ENCODE data around the gene ZBTB25. TPM values are rescaled to one million over a fixed set of nuclear protein-coding genes. Genes with fewer than 3 reads are reported as not detected.

ZBTB25 gene
- total RNA-seq, 1 donor from 2014 or later: 9.4 TPM

DNA sequence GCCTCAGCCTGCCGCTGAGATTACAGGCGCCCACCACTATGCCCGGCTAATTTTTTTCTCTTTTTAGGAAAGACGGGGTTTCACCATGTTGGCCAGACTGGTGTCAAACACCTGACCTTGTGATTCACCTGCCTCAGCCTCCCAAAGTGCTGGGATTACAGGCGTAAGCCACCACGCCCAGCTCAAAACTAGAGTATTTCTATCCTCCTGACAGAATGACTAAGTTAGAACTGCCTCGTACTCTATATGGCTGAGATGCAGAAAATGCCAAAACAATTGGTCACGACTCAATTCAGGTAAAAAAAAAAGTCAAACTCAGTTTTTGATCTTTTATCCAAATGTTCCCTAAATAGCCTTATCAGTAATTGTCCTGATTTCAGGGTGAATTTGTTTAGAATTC is 27.2 kb downstream of the ZBTB25 start:
- Mint-ChIP-seq H3K27me3 (ENCODE audit: unreplicated experiment) (no peaks in the 10 kb centered on the region), H3K4me1 (ENCODE audit: low read depth, unreplicated experiment) (no peaks in the 10 kb centered on the region), H3K36me3 (ENCODE audit: unreplicated experiment) (no peaks in the 10 kb centered on the region), H3K27ac (ENCODE audit: unreplicated experiment) (no peak overlapping the region), H3K4me3 (ENCODE audit: unreplicated experiment) (no peak overlapping the region), H3K9me3 (ENCODE audit: unreplicated experiment) (no peaks in the 10 kb centered on the region)
- TF ChIP-seq, protein P1, sequence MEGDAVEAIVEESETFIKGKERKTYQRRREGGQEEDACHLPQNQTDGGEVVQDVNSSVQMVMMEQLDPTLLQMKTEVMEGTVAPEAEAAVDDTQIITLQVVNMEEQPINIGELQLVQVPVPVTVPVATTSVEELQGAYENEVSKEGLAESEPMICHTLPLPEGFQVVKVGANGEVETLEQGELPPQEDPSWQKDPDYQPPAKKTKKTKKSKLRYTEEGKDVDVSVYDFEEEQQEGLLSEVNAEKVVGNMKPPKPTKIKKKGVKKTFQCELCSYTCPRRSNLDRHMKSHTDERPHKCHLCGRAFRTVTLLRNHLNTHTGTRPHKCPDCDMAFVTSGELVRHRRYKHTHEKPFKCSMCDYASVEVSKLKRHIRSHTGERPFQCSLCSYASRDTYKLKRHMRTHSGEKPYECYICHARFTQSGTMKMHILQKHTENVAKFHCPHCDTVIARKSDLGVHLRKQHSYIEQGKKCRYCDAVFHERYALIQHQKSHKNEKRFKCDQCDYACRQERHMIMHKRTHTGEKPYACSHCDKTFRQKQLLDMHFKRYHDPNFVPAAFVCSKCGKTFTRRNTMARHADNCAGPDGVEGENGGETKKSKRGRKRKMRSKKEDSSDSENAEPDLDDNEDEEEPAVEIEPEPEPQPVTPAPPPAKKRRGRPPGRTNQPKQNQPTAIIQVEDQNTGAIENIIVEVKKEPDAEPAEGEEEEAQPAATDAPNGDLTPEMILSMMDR (IDR thresholded peaks at IDR 0.05; ENCODE audit: partially characterized antibody, unreplicated experiment): no peak
- no peak for DNase-seq

DNA sequence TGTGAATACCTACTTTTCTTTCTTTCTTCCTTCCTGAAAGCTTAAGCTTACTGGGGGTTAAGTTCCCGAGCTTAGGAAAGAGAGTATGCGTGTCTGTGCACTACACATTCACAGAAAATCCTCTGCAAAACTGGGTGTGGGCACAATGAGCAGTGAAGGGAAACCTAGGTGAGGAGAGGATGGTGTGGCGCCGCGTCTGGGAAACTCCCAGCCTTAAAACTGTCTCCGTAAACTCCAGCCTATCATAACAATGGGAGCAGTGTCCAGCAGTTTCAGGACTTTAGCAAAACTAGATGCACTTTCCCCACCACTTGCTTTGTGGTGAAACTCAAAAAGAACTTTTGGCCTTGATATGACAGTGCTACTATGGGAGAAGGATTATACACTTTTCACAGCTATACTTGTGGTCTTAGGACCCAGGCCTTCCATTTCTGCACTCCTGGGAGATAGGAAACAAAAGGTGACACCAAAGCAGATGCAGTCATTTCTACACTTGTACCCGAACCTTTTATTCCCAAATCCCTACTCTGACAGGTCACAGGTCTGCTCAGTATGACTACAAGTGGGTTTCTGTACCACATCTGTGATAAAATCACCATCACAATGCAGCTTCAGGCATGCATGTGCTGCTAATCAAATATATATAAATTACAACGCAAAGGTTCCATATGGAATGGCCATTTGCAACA is 27.9 kb downstream of the ZBTB25 start:
- H3K27me3 Mint-ChIP-seq (ENCODE audit: unreplicated experiment): no peaks in the 10 kb centered on the region
- no peaks in the 10 kb centered on the region for H3K36me3 Mint-ChIP-seq (ENCODE audit: unreplicated experiment)
- no peak overlapping the region for H3K27ac Mint-ChIP-seq (ENCODE audit: unreplicated experiment)
- no peak for DNase-seq
- H3K9me3 Mint-ChIP-seq (ENCODE audit: unreplicated experiment): no peaks in the 10 kb centered on the region
- H3K4me1 Mint-ChIP-seq (ENCODE audit: low read depth, unreplicated experiment): no peaks in the 10 kb centered on the region
- TF ChIP-seq, protein P1 (IDR thresholded peaks at IDR 0.05; ENCODE audit: partially characterized antibody, unreplicated experiment): no peak
- H3K4me3 Mint-ChIP-seq (ENCODE audit: unreplicated experiment): no peak overlapping the region

DNA sequence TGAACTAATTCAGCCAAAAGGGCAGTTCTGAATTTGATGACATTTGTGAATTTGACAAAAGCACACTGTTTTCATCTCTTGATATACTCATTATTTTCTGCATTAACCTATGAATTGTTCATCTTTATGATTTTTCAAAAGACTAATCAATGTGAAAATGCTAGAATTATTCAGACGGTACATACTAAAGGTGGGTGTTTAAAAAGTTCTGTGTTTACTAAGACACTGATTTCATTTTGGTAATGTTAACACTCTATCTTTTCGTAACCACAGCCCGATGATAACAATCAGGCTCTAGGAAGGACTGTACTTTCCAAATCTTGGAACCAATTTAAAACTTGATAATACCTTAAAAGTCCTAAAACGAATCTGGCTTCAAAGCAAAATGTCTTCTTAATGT is 28.9 kb downstream of the ZBTB25 start:
- no peak for DNase-seq
- no peak overlapping the region for H3K4me3 Mint-ChIP-seq (ENCODE audit: unreplicated experiment)
- H3K27ac Mint-ChIP-seq (ENCODE audit: unreplicated experiment): no peak overlapping the region
- H3K27me3 Mint-ChIP-seq (ENCODE audit: unreplicated experiment): no peaks in the 10 kb centered on the region
- H3K4me1 Mint-ChIP-seq (ENCODE audit: low read depth, unreplicated experiment): no peaks in the 10 kb centered on the region
- TF ChIP-seq, protein P1 (IDR thresholded peaks at IDR 0.05; ENCODE audit: partially characterized antibody, unreplicated experiment): no peak
- H3K9me3 Mint-ChIP-seq (ENCODE audit: unreplicated experiment): no peaks in the 10 kb centered on the region
- H3K36me3 Mint-ChIP-seq (ENCODE audit: unreplicated experiment): no peaks in the 10 kb centered on the region

DNA sequence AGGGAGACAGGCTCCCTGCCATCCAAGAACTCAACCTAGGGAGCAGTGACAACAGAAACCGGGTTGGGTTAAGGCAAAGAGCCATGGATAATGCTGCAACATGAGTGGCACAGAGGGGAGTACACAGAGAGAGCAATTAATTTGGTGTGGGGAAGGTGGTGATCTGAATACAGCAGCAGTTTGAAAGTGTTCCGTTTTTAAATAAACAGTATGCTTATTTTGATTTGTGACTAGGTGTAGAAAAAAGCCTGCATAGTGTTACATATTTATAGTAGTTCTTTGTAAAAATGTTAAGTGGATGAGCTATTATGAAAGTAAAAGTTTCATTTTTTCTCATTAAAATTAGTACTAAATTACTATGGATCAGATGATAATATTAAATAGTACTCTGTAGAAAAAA is 29.6 kb downstream of the ZBTB25 start:
- no peak for DNase-seq
- H3K4me1 Mint-ChIP-seq (ENCODE audit: low read depth, unreplicated experiment): no peaks in the 10 kb centered on the region
- no peaks in the 10 kb centered on the region for H3K9me3 Mint-ChIP-seq (ENCODE audit: unreplicated experiment)
- H3K27ac Mint-ChIP-seq (ENCODE audit: unreplicated experiment): no peak overlapping the region
- no peak overlapping the region for H3K4me3 Mint-ChIP-seq (ENCODE audit: unreplicated experiment)
- TF ChIP-seq, protein P1 (IDR thresholded peaks at IDR 0.05; ENCODE audit: partially characterized antibody, unreplicated experiment): no peak
- H3K27me3 Mint-ChIP-seq (ENCODE audit: unreplicated experiment): no peaks in the 10 kb centered on the region
- H3K36me3 Mint-ChIP-seq (ENCODE audit: unreplicated experiment): no peaks in the 10 kb centered on the region

DNA sequence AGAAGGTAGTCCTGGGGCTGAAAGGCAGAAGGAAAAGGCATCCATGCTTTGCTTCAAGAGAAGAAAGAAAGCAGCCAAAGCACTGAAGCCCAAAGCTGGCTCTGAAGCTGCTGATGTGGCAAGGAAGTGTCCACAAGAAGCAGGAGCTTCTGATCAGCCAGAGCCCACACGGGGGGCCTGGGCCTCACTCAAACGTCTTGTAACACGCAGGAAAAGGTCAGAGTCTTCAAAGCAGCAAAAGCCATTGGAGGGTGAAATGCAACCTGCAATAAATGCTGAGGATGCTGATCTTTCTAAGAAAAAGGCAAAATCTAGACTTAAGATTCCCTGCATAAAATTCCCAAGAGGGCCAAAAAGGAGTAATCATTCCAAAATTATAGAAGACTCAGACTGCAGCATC is 35.2 kb downstream of the ZBTB25 start:
- Mint-ChIP-seq H3K36me3 (ENCODE audit: unreplicated experiment) (no peaks in the 10 kb centered on the region), H3K9me3 (ENCODE audit: unreplicated experiment) (peaks cover 2% of the 10 kb centered on the region), H3K27ac (ENCODE audit: unreplicated experiment) (no peak overlapping the region), H3K4me3 (ENCODE audit: unreplicated experiment) (no peak overlapping the region), H3K27me3 (ENCODE audit: unreplicated experiment) (peaks cover 6% of the 10 kb centered on the region), H3K4me1 (ENCODE audit: low read depth, unreplicated experiment) (no peaks in the 10 kb centered on the region)
- TF ChIP-seq, protein P1 (IDR thresholded peaks at IDR 0.05; ENCODE audit: partially characterized antibody, unreplicated experiment): no peak
- no peak for DNase-seq

All from glutamatergic neuron (in vitro differentiated cells).